T-cell (primary cell): ENCODE results near the gene ADAM12. TPM values are rescaled to one million over a fixed set of nuclear protein-coding genes. Genes with fewer than 3 reads are reported as not detected.

Experiments used
- ATAC-seq, 4 experiments: fragments of 200-7000 bp in 3 of 4; fragments of 150-1000 bp in 1 of 4; cut with Tn5 transposase; replicated peaks in 1 of 4; 1 replicate in 3 of 4; 2 replicates in 1 of 4; pipeline ENCODE4 v1.10.0; 2021; ENCODE audit warnings: moderate library complexity in 3 of 4, mild to moderate bottlenecking in 2 of 4, moderate number of reproducible peaks in 1 of 4
- CTCF ChIA-PET, 2 donors: fragments of 300-600 bp; sonication (Branson Sonifier 250); formaldehyde crosslinking; loops; one replicate each; lab custom pipeline; 2022; ENCODE audit warnings: antibody characterized with exemption in 2 of 2; lab: Charles Lee
- POLR2A ChIA-PET, 2 donors: fragments of 300-600 bp; sonication (Branson Sonifier 250); formaldehyde crosslinking; loops; one replicate each; lab custom pipeline; 2022; ENCODE audit warnings: antibody characterized with exemption in 2 of 2; lab: Charles Lee
- DNase-seq, 35 experiments: peaks; one replicate each; pipeline versions ENCODE4 v3.0.0 to v3.0.0-alpha.2; 2013 to 2023
- H3K27ac ChIP-seq: one replicate; pipeline ENCODE4 v1.5.1; 2013; ENCODE audit warnings: low read length
- H3K27me3 ChIP-seq, 2 experiments: replicated peaks in 1 of 2; 1 replicate in 1 of 2; 2 replicates in 1 of 2; pipeline versions ENCODE4 v1.6.1 to v1.7.0; 2013; ENCODE audit warnings: low read length in 1 of 2, mixed read lengths in 1 of 2; ENCODE audit not compliant: control insufficient read depth in 2 of 2, insufficient read depth in 2 of 2; ENCODE audit errors: extremely low read depth in 1 of 2
- H3K36me3 ChIP-seq, 2 donors: 1 replicate in 1 of 2; 2 replicates in 1 of 2; pipeline versions ENCODE4 v1.6.1 to v1.7.0; 2013; ENCODE audit warnings: low read length in 1 of 2; ENCODE audit not compliant: control insufficient read depth in 2 of 2, insufficient read depth in 1 of 2; ENCODE audit errors: extremely low read depth in 1 of 2
- H3K4me1 ChIP-seq, 2 experiments: 1 replicate in 1 of 2; 2 replicates in 1 of 2; pipeline versions ENCODE4 v1.6.1 to v1.7.0; 2013; ENCODE audit warnings: low read length in 2 of 2, mixed read lengths in 1 of 2; ENCODE audit not compliant: insufficient read depth in 2 of 2, control insufficient read depth in 1 of 2; ENCODE audit errors: extremely low read depth in 1 of 2
- H3K4me3 ChIP-seq, 2 donors: 1 replicate in 1 of 2; 2 replicates in 1 of 2; pipeline versions ENCODE4 v1.5.1 to v1.7.0; 2013; ENCODE audit warnings: mild to moderate bottlenecking in 2 of 2, low read length in 1 of 2, moderate library complexity in 1 of 2; ENCODE audit not compliant: control insufficient read depth in 1 of 2; ENCODE audit errors: extremely low read depth in 1 of 2
- H3K9me3 ChIP-seq: 2 replicates; pipeline ENCODE4 v1.7.0; 2013
- H3K27ac Mint-ChIP-seq, 2 donors: one replicate each; pipeline ENCODE4 v1.8.0; 2020 to 2021; ENCODE audit warnings: mild to moderate bottlenecking in 2 of 2, mixed read lengths in 2 of 2
- H3K27me3 Mint-ChIP-seq, 2 donors: one replicate each; pipeline ENCODE4 v1.8.0; 2021 to 2022; ENCODE audit warnings: mixed read lengths in 2 of 2
- H3K36me3 Mint-ChIP-seq: one replicate; pipeline ENCODE4 v1.8.0; 2021; ENCODE audit warnings: mixed read lengths
- H3K4me1 Mint-ChIP-seq, 3 donors: one replicate each; pipeline ENCODE4 v1.8.0; 2020 to 2022; ENCODE audit warnings: mixed read lengths in 3 of 3, mild to moderate bottlenecking in 1 of 3
- H3K4me3 Mint-ChIP-seq, 3 donors: one replicate each; pipeline ENCODE4 v1.8.0; 2020 to 2022; ENCODE audit warnings: mild to moderate bottlenecking in 3 of 3, mixed read lengths in 3 of 3, moderate library complexity in 3 of 3
- H3K9me3 Mint-ChIP-seq, 3 donors: one replicate each; pipeline ENCODE4 v1.8.0; 2020 to 2022; ENCODE audit warnings: mixed read lengths in 3 of 3
- WGBS: methylation state at CpG from one replicate; pipeline ENCODE4 v1.1.5; 2013; ENCODE audit warnings: missing lambda C conversion rate; ENCODE audit not compliant: insufficient coverage; 5-methylcytosine and 5-hydroxymethylcytosine counted together
- total RNA-seq, 35 experiments: library from RNA in 6 of 35; stranded (reverse) in 6 of 35; fragments of 120-200 nt in 1 of 35; gene quantifications; one replicate each; pipeline versions ENCODE4 v1.2.1 to v1.2.4 and lab custom pipeline; 2013 to 2026

The ADAM12 gene
- total RNA-seq, 5 donors from 2014 or later (not counting 1 experiment from before 2014, with no cell fraction given) = 0.35 to 5.7 (median 1.2) TPM

DNA sequence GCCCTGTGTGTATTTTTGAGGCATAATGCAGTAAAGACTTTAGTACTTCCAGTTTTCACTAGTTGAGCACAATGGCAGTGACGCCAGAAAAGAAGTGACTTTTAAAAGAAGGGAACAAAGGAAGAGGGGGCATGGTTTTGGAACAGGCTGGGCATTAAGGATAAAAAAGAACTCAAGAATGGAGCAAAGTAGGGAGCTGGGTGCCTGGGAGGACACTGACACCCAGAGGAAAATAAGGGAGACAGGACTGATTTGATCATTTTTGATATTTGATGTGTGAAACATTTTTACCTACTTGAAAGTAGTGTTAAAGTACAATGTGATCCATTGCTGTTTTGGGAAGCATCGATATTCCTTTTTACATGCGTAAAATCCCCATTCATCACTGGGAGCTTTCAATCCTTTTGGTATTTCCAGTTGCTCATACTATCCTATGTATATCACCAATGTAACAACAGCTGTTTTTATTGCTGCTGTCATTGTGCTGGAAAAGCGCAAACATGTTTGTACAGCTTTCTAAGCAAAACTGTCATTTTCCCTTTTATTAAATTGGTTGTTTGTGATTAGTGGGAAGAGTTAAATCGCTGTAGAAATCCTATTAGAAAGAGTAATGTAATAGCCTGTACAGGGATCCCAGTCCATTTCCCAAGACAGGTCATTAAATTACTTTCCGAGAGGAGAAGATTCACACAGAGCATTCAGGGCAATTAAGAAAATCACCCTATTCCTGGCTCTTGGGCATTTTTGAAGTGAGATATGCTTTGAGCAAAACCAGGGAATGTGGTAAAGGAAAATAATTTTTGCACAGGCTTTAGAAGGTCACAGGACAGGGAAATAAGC is 85.2 kb downstream of the ADAM12 start:
- ATAC-seq (no peak), DNase-seq (no peak)
- Histone ChIP-seq H3K27me3 (no peaks in the 10 kb centered on the region), H3K4me3 (no peak overlapping the region), H3K4me1 (no peaks in the 10 kb centered on the region), H3K36me3 (no peaks in the 10 kb centered on the region), H3K27ac (no peak overlapping the region), H3K9me3 (no peaks in the 10 kb centered on the region)
- 65% methylated on average over 2 of the region's 6 CpGs for WGBS
- Mint-ChIP-seq H3K36me3 (no peaks in the 10 kb centered on the region), H3K4me3 (no peak overlapping the region), H3K9me3 (peaks cover 0 to 25% (median 9%) of the 10 kb centered on the region in 3 donors), H3K27ac (no peak overlapping the region), H3K4me1 (no peaks in the 10 kb centered on the region), H3K27me3 (no peaks in the 10 kb centered on the region)
- CTCF ChIA-PET = no interaction called here
- POLR2A ChIA-PET = no interaction called here

DNA sequence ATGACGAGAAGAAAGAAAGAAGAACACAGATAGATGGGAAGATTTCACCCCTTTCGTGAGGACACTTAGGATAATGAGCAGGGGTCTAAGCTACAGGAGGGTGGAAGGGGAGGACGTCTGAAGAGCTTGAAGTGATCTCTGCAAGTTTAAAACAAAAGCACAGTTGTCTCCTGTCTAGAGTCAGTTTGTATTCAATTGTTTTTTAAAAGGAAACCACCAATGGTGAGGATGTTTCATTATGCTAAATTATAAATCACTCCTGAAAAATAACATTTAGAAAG is 85.9 kb downstream of the ADAM12 start:
- no peaks in the 10 kb centered on the region for H3K27me3 ChIP-seq

DNA sequence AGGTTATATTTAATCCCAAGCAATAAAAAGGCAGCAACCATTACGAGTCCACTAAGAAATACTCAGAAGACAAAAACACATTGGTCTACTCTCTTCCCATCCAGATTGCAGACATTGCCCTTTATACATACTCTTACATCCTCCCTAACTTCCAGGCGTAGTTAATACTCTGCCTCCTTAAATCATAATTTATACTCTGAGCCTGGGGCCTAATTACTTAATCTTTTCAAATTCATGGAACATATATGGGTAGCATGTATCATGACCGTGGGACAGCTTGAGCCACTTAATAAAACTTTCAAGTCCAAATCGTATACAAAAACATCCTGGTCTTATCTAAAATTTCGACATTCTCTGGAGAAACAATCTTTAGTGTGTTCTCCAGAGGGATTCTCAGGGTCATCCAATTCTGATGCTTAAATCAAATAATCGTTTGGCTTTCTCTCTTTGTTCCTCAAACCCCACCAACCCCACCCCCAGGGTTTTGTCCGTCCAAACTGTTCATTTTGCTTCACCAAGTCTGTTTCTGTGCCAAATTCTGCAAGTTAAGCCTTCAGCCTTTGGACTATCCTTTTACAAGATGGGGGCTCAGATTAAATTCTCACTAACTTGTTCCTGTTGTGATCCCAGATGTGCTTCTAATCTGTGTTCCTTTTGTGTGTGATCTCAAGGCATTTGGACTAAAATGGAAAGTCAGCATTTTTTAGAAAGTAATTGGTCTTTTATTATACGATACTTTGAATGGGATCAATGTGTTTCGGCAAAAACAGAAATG is 86.4 kb downstream of the ADAM12 start:
- WGBS = 83% methylated on average over 7 of the region's 9 CpGs

More for the DNA sequence above, 85.9 kb downstream of the ADAM12 start:
- Mint-ChIP-seq H3K9me3 (peaks cover 0 to 25% (median 9%) of the 10 kb centered on the region in 3 donors), H3K27ac (no peak overlapping the region), H3K36me3 (no peaks in the 10 kb centered on the region), H3K4me1 (no peaks in the 10 kb centered on the region), H3K27me3 (no peaks in the 10 kb centered on the region), H3K4me3 (no peak overlapping the region)
- WGBS = 83% methylated on average over 3 of the region's 3 CpGs
- POLR2A ChIA-PET = no interaction called here
- H3K4me3 ChIP-seq = no peak overlapping the region
- no peak for DNase-seq
- no peaks in the 10 kb centered on the region for H3K36me3 ChIP-seq
- CTCF ChIA-PET = no interaction called here
- ATAC-seq = no peak
- H3K27ac ChIP-seq = no peak overlapping the region
- H3K4me1 ChIP-seq = no peaks in the 10 kb centered on the region
- H3K9me3 ChIP-seq = no peaks in the 10 kb centered on the region

DNA sequence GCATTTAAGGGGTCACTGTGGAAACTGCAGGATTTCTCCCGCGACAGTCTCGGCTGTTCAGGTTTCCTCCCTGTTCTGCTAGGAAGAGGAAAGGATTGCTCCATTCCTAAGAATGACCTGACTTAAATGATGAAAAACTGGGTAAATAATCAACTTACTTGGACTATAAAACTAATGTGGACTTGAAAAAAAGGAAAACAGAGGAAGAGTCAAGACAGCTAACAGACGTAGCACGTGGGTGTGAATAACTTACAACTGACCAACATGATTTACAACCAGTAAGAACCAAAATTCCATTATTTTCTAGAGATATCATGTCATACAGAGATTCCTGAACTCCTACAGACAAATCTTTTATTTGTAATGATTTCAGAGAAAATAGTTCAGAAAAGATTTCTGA is 93.8 kb downstream of the ADAM12 start:
- CTCF ChIA-PET = no interaction called here

More for the DNA sequence above, 86.4 kb downstream of the ADAM12 start:
- Mint-ChIP-seq H3K27me3 (no peaks in the 10 kb centered on the region), H3K4me3 (no peak overlapping the region), H3K27ac (no peak overlapping the region), H3K4me1 (no peaks in the 10 kb centered on the region), H3K36me3 (no peaks in the 10 kb centered on the region), H3K9me3 (peaks cover 0 to 24% (median 8%) of the 10 kb centered on the region in 3 donors)
- no peaks in the 10 kb centered on the region for H3K4me1 ChIP-seq
- H3K9me3 ChIP-seq = no peaks in the 10 kb centered on the region
- CTCF ChIA-PET = no interaction called here
- DNase-seq = no peak
- H3K36me3 ChIP-seq = no peaks in the 10 kb centered on the region
- ATAC-seq = no peak
- no peak overlapping the region for H3K27ac ChIP-seq
- no peak overlapping the region for H3K4me3 ChIP-seq
- POLR2A ChIA-PET = no interaction called here
- no peaks in the 10 kb centered on the region for H3K27me3 ChIP-seq

DNA sequence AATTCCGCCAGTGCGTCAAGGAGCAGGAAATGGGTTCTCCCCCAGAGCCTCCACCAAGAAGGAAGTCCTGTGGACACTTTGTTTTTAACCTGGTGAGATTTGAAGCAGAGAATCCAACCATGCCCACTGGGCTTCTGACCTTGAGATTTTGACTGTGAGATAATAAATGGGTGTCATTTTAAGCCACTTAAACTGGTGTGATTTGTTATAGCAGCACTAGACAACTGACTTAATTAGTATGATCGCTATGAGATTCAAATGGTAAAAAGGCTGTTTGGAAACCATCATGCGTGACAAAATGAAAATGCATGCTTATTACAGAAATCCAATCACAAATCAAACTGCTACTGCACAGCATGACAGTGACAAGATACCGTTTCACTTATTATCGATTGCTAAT is 98.0 kb downstream of the ADAM12 start:
- Mint-ChIP-seq H3K27me3 (peaks cover 0 to 8% of the 10 kb centered on the region in 2 donors), H3K9me3 (peaks cover 0 to 5% (median 0%) of the 10 kb centered on the region in 3 donors), H3K27ac (no peak overlapping the region), H3K4me1 (no peaks in the 10 kb centered on the region), H3K36me3 (no peaks in the 10 kb centered on the region), H3K4me3 (no peak overlapping the region)
- CTCF ChIA-PET = no interaction called here
- DNase-seq = no peak
- ATAC-seq = no peak
- Histone ChIP-seq H3K27ac (no peak overlapping the region), H3K36me3 (no peaks in the 10 kb centered on the region), H3K9me3 (no peaks in the 10 kb centered on the region), H3K4me1 (no peaks in the 10 kb centered on the region), H3K27me3 (peaks cover 0 to 6% of the 10 kb centered on the region in 2 experiments), H3K4me3 (no peak overlapping the region)
- POLR2A ChIA-PET = no interaction called here
- WGBS = no CpG with 5 or more reads among the region's 6 CpGs

More for the DNA sequence above, 93.8 kb downstream of the ADAM12 start:
- Mint-ChIP-seq H3K27ac (no peak overlapping the region), H3K4me3 (no peak overlapping the region), H3K36me3 (no peaks in the 10 kb centered on the region), H3K9me3 (peaks cover 0 to 5% (median 0%) of the 10 kb centered on the region in 3 donors), H3K4me1 (no peaks in the 10 kb centered on the region), H3K27me3 (peaks cover 0 to 4% of the 10 kb centered on the region in 2 donors)
- WGBS = no CpG with 5 or more reads among the region's 5 CpGs
- DNase-seq (no peak), ATAC-seq (no peak)
- Histone ChIP-seq H3K27ac (no peak overlapping the region), H3K36me3 (no peaks in the 10 kb centered on the region), H3K27me3 (no peaks in the 10 kb centered on the region), H3K9me3 (no peaks in the 10 kb centered on the region), H3K4me1 (no peaks in the 10 kb centered on the region), H3K4me3 (no peak overlapping the region)
- POLR2A ChIA-PET = no interaction called here

DNA sequence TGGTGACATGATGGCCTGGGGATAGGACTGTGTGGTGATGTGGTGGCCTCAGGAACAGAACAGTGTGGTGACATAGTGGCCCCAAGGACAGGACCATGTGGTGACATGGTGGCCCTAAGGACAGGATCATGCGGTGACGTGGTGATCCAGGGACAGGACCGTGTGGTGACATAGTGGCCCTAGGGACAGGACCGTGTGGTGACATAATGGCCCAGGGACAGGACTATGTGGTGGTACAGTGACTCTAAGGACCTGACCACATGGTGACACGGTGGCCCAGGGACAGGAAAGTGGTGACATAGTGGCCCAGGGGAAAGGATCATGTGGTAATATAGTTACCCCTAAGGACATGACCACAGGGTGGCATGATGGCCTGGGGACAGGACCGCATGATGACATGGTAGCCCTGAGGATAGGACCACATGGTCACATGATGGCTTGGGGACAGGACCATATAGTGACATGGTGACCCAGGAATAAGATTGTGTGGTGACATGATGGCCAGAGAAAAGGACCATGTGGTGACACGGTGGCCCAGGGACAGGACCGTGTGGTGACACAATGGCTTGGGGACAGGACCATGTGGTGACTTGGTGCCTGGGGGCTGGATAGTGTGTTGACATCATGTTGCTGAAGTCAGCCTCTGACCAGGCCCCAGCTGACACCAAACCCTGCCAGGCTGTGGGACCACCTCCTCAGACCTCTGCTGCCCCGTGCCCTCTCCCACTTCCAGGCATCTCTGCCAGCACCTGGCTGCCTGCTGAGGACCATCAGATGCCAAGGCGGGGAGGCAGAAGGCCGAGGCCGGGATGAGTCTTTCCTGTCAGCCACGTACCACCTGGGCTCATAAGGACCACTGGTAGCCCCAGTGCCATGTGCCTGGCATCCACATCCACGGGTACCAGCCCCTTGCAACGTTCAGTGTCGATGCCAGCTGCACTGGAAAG is 99.5 kb downstream of the ADAM12 start:
- no peaks in the 10 kb centered on the region for H3K36me3 Mint-ChIP-seq
- no peak overlapping the region for H3K27ac Mint-ChIP-seq
- H3K9me3 Mint-ChIP-seq = peaks cover 0 to 7% (median 0%) of the 10 kb centered on the region in 3 donors
- H3K27me3 Mint-ChIP-seq = peaks cover 0 to 7% of the 10 kb centered on the region in 2 donors
- Histone ChIP-seq H3K4me3 (no peak overlapping the region), H3K27ac (no peak overlapping the region), H3K27me3 (peaks cover 0 to 6% of the 10 kb centered on the region in 2 experiments), H3K4me1 (no peaks in the 10 kb centered on the region), H3K9me3 (no peaks in the 10 kb centered on the region), H3K36me3 (no peaks in the 10 kb centered on the region)
- POLR2A ChIA-PET = no interaction called here
- ATAC-seq (no peak), DNase-seq (no peak)
- CTCF ChIA-PET = no interaction called here
- 93% methylated on average over 7 of the region's 16 CpGs for WGBS
- no peak overlapping the region for H3K4me3 Mint-ChIP-seq
- H3K4me1 Mint-ChIP-seq = no peaks in the 10 kb centered on the region
